Caco-2 (cell line): Measurements from ENCODE around the gene SRSF2. TPM values are rescaled to one million over a fixed set of nuclear protein-coding genes. Genes with fewer than 3 reads are reported as not detected.

Experiments
- BruUV-seq: library from RNA; stranded (reverse); fragments of 400-500 nt; replicated peaks from 2 replicates; lab custom pipeline; 2021; lab: Mats Ljungman, UMichigan
- CTCF ChIA-PET: fragments of 300-600 bp; sonication (Branson Sonifier 250); formaldehyde crosslinking; loops from one replicate; lab custom pipeline; 2022; ENCODE audit warnings: antibody characterized with exemption; lab: Charles Lee
- POLR2A ChIA-PET: fragments of 300-600 bp; sonication (Branson Sonifier 250); formaldehyde crosslinking; loops from one replicate; lab custom pipeline; 2022; ENCODE audit warnings: antibody characterized with exemption; lab: Charles Lee
- DNase-seq, 2 experiments: peaks; one replicate each; pipeline versions ENCODE4 v3.0.0 to v3.0.0-alpha.2; 2020 to 2022
- H3K27me3 ChIP-seq: replicated peaks from 2 replicates; pipeline ENCODE4 v1.6.0; 2011; ENCODE audit warnings: low read length; ENCODE audit not compliant: control insufficient read depth, insufficient read depth
- H3K36me3 ChIP-seq: 2 replicates; pipeline ENCODE4 v1.5.1; 2011; ENCODE audit warnings: low read length; ENCODE audit not compliant: control insufficient read depth, insufficient read depth
- H3K4me1 ChIP-seq: fragments of 250-450 bp; sonication (Bioruptor Pico); 2 replicates; pipeline ENCODE4 v1.5.1; 2020; ENCODE audit warnings: mild to moderate bottlenecking
- H3K4me3 ChIP-seq: 2 replicates; pipeline ENCODE4 v1.5.1; 2011; ENCODE audit warnings: low read depth, mild to moderate bottlenecking, control low read depth, low read length
- H3K9me3 ChIP-seq: fragments of 250-450 bp; sonication (Bioruptor Pico); 2 replicates; pipeline ENCODE4 v1.5.1; 2020; ENCODE audit warnings: mild to moderate bottlenecking, moderate library complexity
- H3K27ac Mint-ChIP-seq: one replicate; pipeline ENCODE4 v1.8.0; 2022; ENCODE audit warnings: mixed read lengths; ENCODE audit not compliant: unreplicated experiment
- H3K27me3 Mint-ChIP-seq: one replicate; pipeline ENCODE4 v1.8.0; 2022; ENCODE audit warnings: mixed read lengths; ENCODE audit not compliant: insufficient read depth, unreplicated experiment
- H3K36me3 Mint-ChIP-seq: one replicate; pipeline ENCODE4 v1.8.0; 2022; ENCODE audit warnings: mild to moderate bottlenecking, mixed read lengths; ENCODE audit not compliant: insufficient read depth, unreplicated experiment
- H3K4me1 Mint-ChIP-seq: one replicate; pipeline ENCODE4 v1.8.0; 2022; ENCODE audit warnings: low read depth, mixed read lengths; ENCODE audit not compliant: unreplicated experiment
- H3K4me3 Mint-ChIP-seq: one replicate; pipeline ENCODE4 v1.8.0; 2022; ENCODE audit warnings: mild to moderate bottlenecking, moderate library complexity, mixed read lengths; ENCODE audit not compliant: unreplicated experiment
- H3K9me3 Mint-ChIP-seq: one replicate; pipeline ENCODE4 v1.8.0; 2022; ENCODE audit warnings: mixed read lengths; ENCODE audit not compliant: unreplicated experiment
- intact Hi-C: fragments of 100-400 bp; cut with micrococcal nuclease; formaldehyde crosslinking; loops from one replicate; pipeline ENCODE4 v1.10.0; 2022; ENCODE audit not compliant: unreplicated experiment
- total RNA-seq: library from RNA; stranded (reverse); gene quantifications from 2 replicates; pipeline ENCODE4 v1.2.3, GENCODE V29; 2022
- TF ChIP-seq, protein P1 (sequence below), 2 experiments: fragments of 200-600 bp in 1 of 2; IDR thresholded peaks; 1 replicate in 1 of 2; 2 replicates in 1 of 2; pipeline versions ENCODE4 v1.5.1 to v1.8.0; 2011 to 2022; ENCODE audit warnings: antibody characterized with exemption in 1 of 2, control low read depth in 1 of 2, inconsistent platforms in 1 of 2, low read depth in 1 of 2, low read length in 1 of 2, mild to moderate bottlenecking in 1 of 2, moderate library complexity in 1 of 2; ENCODE audit not compliant: insufficient read depth in 1 of 2, severe bottlenecking in 1 of 2, unreplicated experiment in 1 of 2

The SRSF2 gene
- total RNA-seq, 1 experiment from 2014 or later, result 356 TPM

DNA sequence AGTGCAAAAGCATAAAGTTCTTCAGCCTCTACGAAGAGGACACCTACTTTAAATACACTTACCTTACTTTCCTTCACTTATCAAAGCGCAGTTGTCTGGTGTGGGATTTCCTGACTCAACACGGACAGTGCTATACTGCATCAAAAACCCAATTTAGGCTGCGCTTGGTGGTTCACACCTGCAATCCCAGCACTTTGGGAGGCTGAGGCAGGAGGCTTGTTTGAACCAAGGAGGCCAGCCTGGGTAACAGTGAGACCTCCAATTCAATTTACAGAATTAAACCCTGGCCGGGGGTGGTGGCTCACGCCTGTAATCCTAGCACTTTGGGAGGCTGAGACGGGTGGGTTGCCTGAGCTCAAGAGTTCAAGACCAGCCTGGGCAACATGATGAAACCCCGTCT is 14.9 kb downstream of the SRSF2 start:
- no peak overlapping the region for H3K4me3 Mint-ChIP-seq
- peaks cover 3% of the 10 kb centered on the region for H3K36me3 ChIP-seq
- no peaks in the 10 kb centered on the region for H3K27me3 ChIP-seq
- H3K27ac Mint-ChIP-seq, result no peak overlapping the region
- H3K27me3 Mint-ChIP-seq, result no peaks in the 10 kb centered on the region
- intact Hi-C loops, result no loop called here
- TF ChIP-seq, protein P1, sequence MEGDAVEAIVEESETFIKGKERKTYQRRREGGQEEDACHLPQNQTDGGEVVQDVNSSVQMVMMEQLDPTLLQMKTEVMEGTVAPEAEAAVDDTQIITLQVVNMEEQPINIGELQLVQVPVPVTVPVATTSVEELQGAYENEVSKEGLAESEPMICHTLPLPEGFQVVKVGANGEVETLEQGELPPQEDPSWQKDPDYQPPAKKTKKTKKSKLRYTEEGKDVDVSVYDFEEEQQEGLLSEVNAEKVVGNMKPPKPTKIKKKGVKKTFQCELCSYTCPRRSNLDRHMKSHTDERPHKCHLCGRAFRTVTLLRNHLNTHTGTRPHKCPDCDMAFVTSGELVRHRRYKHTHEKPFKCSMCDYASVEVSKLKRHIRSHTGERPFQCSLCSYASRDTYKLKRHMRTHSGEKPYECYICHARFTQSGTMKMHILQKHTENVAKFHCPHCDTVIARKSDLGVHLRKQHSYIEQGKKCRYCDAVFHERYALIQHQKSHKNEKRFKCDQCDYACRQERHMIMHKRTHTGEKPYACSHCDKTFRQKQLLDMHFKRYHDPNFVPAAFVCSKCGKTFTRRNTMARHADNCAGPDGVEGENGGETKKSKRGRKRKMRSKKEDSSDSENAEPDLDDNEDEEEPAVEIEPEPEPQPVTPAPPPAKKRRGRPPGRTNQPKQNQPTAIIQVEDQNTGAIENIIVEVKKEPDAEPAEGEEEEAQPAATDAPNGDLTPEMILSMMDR (IDR thresholded peaks at IDR 0.05; ENCODE audit: insufficient read depth in 1 of 2, low read depth in 1 of 2, low read length in 1 of 2, severe bottlenecking in 1 of 2, unreplicated experiment in 1 of 2), result no peak
- H3K4me3 ChIP-seq, result no peak overlapping the region
- ChIA-PET POLR2A (no interaction called here), CTCF (no interaction called here)
- H3K4me1 Mint-ChIP-seq, result no peaks in the 10 kb centered on the region
- H3K36me3 Mint-ChIP-seq, result peaks cover 98% of the 10 kb centered on the region
- no peaks in the 10 kb centered on the region; the same call in 1 of the 2 replicates for H3K4me1 ChIP-seq
- no peaks in the 10 kb centered on the region for H3K9me3 ChIP-seq
- DNase-seq, result no peak
- no TSS peak for BruUV-seq
- H3K9me3 Mint-ChIP-seq, result no peaks in the 10 kb centered on the region

DNA sequence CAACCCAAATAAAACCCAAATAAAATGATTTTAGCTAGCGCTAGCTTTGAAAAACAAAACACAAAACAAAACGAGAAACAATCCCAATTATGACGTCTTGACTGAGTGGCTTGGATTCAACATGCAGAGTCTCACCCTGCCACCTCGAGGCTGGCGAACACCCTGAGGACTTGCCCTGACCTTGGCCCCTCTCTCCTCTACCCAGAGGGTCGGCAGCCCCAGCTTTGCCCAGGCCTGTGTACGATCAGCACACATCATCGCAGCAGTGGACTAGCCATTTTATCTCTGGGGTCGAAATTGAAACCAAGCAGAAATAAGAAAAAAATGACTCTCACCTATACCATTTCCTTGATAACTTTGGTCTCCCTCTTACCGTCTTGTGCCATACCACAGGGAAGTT is 15.7 kb downstream of the SRSF2 start:
- BruUV-seq, result no TSS peak
- H3K4me1 Mint-ChIP-seq, result peaks cover 2% of the 10 kb centered on the region

DNA sequence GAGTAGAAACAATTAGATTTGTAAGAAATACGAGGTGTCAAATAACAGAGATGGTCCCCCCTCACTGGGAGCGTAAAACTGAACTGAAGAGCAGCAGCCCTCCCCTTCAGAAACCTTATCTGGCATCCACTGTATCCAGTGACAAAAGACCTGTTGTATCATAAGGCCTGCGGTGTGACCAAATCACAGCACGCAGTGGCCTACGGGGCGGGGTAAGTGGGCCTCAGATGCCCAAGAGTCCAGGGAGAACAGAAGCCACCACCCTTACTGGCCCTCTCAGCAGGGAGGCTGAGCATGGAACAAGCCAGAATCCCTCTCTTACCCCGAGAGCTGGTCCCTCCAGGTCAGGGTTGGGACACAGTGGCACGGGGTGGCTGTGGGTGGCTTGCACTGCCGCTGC is 16.2 kb downstream of the SRSF2 start:
- CTCF ChIA-PET, result no interaction called here
- H3K27me3 Mint-ChIP-seq, result no peaks in the 10 kb centered on the region
- Histone ChIP-seq H3K4me3 (no peak overlapping the region), H3K36me3 (peaks cover 5% of the 10 kb centered on the region), H3K9me3 (no peaks in the 10 kb centered on the region), H3K27me3 (no peaks in the 10 kb centered on the region), H3K4me1 (no peaks in the 10 kb centered on the region)
- POLR2A ChIA-PET, result no interaction called here
- no peak for DNase-seq
- TF ChIP-seq, protein P1 (IDR thresholded peaks at IDR 0.05; ENCODE audit: insufficient read depth in 1 of 2, low read depth in 1 of 2, low read length in 1 of 2, severe bottlenecking in 1 of 2, unreplicated experiment in 1 of 2), result no peak
- H3K36me3 Mint-ChIP-seq, result peaks cover 98% of the 10 kb centered on the region
- H3K4me1 Mint-ChIP-seq, result peaks cover 6% of the 10 kb centered on the region
- BruUV-seq, result no TSS peak
- H3K4me3 Mint-ChIP-seq, result no peak overlapping the region
- intact Hi-C loops, result no loop called here
- no peak overlapping the region for H3K27ac Mint-ChIP-seq
- no peaks in the 10 kb centered on the region for H3K9me3 Mint-ChIP-seq

More for the DNA sequence above, 15.7 kb downstream of the SRSF2 start:
- no peak overlapping the region for H3K4me3 Mint-ChIP-seq
- no peaks in the 10 kb centered on the region for H3K9me3 Mint-ChIP-seq
- intact Hi-C loops, result no loop called here
- Histone ChIP-seq H3K9me3 (no peaks in the 10 kb centered on the region), H3K27me3 (no peaks in the 10 kb centered on the region), H3K36me3 (peaks cover 3% of the 10 kb centered on the region), H3K4me3 (no peak overlapping the region), H3K4me1 (no peaks in the 10 kb centered on the region)
- H3K27me3 Mint-ChIP-seq, result no peaks in the 10 kb centered on the region
- POLR2A ChIA-PET, result no interaction called here
- DNase-seq, result no peak
- no peak overlapping the region for H3K27ac Mint-ChIP-seq
- CTCF ChIA-PET, result no interaction called here
- H3K36me3 Mint-ChIP-seq, result peaks cover 98% of the 10 kb centered on the region
- TF ChIP-seq, protein P1 (IDR thresholded peaks at IDR 0.05; ENCODE audit: insufficient read depth in 1 of 2, low read depth in 1 of 2, low read length in 1 of 2, severe bottlenecking in 1 of 2, unreplicated experiment in 1 of 2), result no peak
